GM12891 (cell line): ENCODE data around the gene PRPH.

Experiments used
- PAX5 ChIP-seq: IDR thresholded peaks from 2 replicates; pipeline ENCODE4 v1.6.1; 2011; ENCODE audit warnings: low read length, moderate library complexity, mild to moderate bottlenecking; ENCODE audit not compliant: insufficient read depth, severe bottlenecking
- POLR2A ChIP-seq: IDR thresholded peaks from 2 replicates; pipeline ENCODE4 v1.6.1; 2011; ENCODE audit warnings: low read depth, low read length, control low read depth
- POLR2AphosphoS5 ChIP-seq: IDR thresholded peaks from 2 replicates; pipeline ENCODE4 v1.6.1; 2011; ENCODE audit warnings: low read depth, low read length, control low read depth
- POU2F2 ChIP-seq: IDR thresholded peaks from 2 replicates; pipeline ENCODE4 v1.6.1; 2011; ENCODE audit warnings: low read depth, mild to moderate bottlenecking, control low read depth, low read length, moderate library complexity
- SPI1 ChIP-seq: IDR thresholded peaks from 2 replicates; pipeline ENCODE4 v1.6.1; 2011; ENCODE audit warnings: low read depth, low read length, control low read depth
- TAF1 ChIP-seq: IDR thresholded peaks from 2 replicates; pipeline ENCODE4 v1.6.1; 2011; ENCODE audit warnings: low read depth, low read length, control low read depth

- no peak for TF ChIP-seq POLR2A
- no peak for TF ChIP-seq POLR2AphosphoS5
- no peak for TF ChIP-seq TAF1
- TF ChIP-seq SPI1: no peak
- no peak for TF ChIP-seq PAX5
- no peak for TF ChIP-seq POU2F2
Measured at GRCh38 chr12:49253033-49253623, 41.8 kb upstream of the PRPH start.
